NCI-H446 (cell line): ENCODE data around the gene DHRS12.
A peak's percentile ranks its signal among the peaks of the same experiment; 100 is the strongest.

Source experiments
- DNase-seq, 2 experiments: peaks; one replicate each; lab custom pipeline; 2025; lab: John Stamatoyannopoulos, UW

Gene DHRS12

DNA sequence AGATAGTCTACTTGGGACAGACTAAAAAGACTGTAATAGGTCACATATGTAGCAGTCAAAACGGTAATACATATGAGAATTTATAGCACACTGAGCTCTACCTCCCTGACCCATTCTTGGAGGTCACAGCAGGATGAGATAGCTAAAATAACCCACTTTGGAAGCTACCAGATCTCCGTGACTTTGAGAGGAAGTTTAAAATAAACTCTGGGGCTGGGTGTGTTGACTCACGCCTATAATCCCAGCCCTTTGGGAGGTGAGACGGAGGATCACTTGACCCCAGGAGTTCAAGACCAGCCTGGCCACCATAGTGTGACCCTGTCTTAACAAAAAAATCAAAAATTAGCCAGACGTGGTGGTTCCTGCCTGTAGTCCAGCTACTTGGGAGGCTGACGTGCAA is 45.3 kb downstream of the DHRS12 start:
- no peak for DNase-seq

- DNase-seq, result no peak
Measured at GRCh38 chr13:51756651-51757050, 47.3 kb downstream of the DHRS12 start.

- no peak for DNase-seq
Measured at GRCh38 chr13:51747438-51748434, 56.2 kb downstream of the DHRS12 start.

GRCh38 chr13:51746802-51747201 is 57.2 kb downstream of the DHRS12 start:
- DNase-seq, result no peak

GRCh38 chr13:51745243-51745642 is 58.7 kb downstream of the DHRS12 start:
- DNase-seq, result no peak

- no peak for DNase-seq
Measured at GRCh38 chr13:51742611-51743010, 61.4 kb downstream of the DHRS12 start.

DNA sequence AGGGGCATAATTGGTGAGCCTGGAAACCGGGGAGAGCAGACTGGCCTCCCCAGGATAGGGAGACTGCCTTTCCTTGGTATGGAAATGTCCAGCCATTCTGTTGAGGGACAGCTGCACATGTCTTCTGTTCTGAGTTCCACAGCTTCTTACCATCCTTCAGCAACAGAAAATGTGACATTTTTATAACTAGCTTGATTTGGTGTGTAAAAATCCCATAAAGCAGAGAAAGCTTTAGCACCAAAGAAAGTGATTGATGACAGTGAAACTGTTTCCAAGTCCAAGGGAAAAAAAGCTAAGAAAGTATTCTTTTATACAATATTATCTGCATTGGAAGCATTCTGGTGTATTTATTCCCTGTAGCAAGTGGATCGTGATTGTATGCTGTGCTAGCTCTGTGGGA is 61.9 kb downstream of the DHRS12 start:
- DNase-seq, result no peak

DNA sequence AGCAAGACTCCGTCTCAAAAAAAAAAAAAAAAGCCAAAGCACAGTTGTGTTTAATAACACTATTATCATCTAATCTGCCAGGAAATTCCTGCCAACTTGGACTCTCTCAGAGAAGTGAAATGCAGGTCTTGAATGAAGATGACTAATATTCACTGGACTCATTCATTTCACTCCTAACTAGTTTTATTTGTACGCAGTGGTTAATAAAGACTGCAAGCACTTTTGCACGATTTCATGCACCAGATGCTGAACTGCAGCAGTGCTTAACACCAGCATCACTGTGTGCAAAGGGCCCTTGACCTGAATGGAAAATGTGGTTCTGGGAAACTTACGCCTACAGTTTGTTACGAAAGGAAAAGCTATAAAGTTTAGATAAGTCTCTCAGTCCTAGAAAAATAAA is 63.3 kb downstream of the DHRS12 start:
- no peak for DNase-seq

- no peak for DNase-seq
Measured at GRCh38 chr13:51739027-51739764, 64.8 kb downstream of the DHRS12 start.

DNA sequence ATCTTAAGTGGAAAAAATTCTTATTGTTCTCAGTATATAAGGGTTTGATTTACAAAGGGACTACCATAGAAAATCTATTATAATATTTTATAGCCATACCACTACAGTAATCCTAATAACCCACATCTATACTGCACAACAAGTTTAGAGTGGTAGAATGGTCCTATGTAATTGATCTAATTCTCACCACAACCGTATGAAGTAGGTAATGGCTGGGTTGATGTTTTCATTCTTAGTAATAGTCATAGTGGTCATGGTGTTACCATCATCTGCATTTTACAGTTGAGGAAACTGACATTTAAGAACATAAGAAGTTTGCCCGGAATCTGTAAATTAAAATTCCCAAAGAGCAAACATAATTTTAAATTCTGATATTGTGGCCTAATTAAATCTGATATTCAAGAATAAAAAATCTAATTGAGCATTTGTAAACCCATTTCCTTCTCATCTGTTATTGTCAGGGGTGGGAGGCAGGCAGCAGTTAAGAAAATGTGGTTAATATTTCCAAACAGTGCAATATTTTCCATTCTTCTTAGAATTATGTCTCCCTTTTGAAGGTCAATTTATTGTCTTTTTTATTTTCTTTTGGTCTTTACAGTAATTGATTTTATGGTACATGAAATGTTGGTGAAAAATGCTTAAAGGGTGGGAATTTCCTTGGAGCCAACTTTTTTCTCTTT is 65.6 kb downstream of the DHRS12 start:
- DNase-seq, result no peak

DNA sequence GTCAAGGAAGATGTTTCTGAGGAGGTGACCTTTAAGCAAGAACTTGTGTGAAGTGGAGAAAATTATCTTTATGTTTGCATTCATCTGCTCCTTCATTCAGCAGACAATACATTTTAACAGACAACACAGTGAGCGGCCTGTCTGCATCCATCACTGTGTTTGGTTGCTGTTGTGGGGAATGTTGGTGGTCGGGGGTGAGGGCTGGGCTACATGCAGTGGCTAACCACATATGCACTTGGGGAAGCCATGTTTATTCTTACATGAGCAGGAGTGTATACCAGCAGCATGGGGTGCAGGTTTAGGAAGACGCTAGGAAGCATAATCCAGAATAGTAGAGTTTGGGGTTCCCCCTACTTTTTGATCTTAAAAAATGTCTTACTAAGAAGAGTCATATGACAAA is 66.4 kb downstream of the DHRS12 start:
- no peak for DNase-seq

DNA sequence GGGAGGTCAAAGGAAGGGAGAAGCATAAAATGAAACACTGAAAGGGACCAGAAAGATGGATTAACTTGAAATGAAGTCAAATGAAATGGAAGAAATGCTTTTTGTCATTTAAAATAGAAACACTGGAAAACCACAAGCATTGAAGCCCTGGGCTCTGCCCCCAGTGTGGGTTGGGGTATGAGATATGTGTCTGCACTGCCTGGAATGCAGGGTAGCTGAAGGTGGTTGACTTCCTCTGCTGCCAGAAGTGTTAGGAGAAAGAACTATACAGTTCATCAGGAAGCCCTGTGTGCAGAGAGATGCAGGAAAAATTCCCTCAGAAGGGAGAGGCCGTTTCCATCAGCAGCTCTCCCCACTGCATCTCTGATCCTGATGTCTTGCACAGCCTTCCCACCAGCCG is 69.2 kb downstream of the DHRS12 start:
- DNase-seq, result no peak

DNA sequence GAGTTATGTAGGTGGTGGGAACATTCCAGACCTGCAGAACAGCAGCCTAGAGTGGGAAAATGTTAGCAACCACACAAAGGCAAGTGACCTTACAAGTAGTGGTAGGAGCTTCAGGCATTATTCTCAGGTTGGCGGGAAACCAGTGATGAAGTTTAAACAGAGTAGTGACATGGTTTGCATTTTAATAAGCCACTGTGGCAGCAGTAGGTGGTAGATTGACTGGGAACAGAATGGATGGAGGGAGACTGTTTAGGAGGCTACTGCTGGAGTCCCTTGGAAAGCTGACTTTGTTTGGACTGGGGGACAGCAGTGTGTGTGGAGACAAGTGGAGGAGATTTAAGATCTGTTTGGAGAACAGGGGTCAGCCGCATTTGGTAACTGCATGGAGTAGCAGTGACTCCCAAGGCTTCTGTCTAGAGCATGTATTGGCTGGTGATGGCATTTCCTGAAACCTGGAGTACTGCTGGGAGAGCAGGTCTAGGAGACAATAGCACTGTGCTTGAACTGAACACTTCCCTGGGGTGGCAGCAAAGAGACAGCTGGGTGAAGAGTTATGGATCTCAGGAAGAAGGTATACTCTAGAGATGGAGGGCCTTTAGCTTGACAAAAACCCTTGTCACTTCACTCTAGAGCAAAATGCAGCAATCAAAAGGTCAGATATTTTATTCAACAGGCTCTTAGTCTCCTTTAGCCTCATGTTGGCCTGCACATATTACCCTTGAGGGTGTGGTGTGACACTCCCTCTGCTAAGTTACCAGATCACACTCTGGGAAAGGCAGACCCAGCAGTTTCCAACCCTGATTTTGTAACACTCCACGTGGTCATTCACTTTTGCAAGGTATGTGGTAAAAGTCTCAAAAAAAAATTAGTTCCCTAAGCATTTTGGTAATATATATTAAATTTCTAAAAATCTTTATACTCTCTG is 70.3 kb downstream of the DHRS12 start:
- DNase-seq, result no peak

- DNase-seq, result peak in 1 of 2 experiments; percentile 0
Measured at GRCh38 chr13:51731759-51732158, 72.2 kb downstream of the DHRS12 start.

DNA sequence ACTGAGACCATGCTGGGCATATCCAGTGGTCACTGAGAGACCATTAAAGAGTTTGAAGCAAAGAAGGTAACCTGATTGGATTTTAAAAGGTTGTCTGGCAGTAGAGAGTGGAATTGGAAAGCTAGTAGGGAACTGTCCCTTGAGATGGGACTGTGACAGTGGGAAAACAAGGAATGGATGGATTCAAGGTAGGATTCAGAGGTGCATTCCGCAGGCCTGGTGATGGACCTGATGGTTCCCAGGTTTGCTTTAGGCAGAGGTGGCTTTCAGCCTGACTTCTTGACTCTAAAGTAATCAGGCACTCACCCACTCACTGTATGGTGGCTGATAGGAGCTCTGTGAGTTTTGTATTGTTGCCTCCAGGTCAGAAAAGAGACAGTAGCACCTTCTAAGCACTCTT is 73.0 kb downstream of the DHRS12 start:
- no peak for DNase-seq

GRCh38 chr13:51729866-51730553 is 74.0 kb downstream of the DHRS12 start:
- no peak for DNase-seq

DNA sequence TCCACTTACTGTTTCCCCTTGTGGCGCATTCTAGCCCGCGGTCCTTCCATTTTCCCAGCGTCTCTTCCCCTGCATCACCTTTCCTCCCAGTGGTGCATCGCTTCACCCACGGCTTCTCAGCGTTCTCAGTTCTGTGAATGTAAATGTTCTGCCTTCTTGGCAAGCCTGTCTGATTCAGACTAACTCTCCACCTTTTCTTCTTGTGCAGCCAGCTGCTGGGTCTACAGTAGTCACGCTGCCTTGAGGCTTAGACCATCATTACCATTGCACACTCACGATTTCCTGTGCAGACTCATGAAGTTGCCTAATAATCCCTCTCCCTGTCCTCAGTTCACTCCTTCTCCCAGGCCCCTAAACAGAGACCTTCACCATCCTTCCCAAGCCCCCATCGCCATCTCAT is 75.0 kb downstream of the DHRS12 start:
- no peak for DNase-seq

- DNase-seq, result no peak
Measured at GRCh38 chr13:51728275-51728673, 75.7 kb downstream of the DHRS12 start.

- DNase-seq, result no peak
Measured at GRCh38 chr13:51727634-51728274, 76.2 kb downstream of the DHRS12 start.
